HG03571 (cell line): ENCODE data around the gene C16orf90.
"Not testable (repeated sequence)": the region's sequence is repeated elsewhere in the genome, so short reads cannot be mapped to it uniquely, and the experiment has no call there.

Experiments used
- ATAC-seq: cut with Tn5 transposase; IDR thresholded peaks from one replicate; pipeline ENCODE4 v1.9.1; 2021; ENCODE audit not compliant: unreplicated experiment

The C16orf90 gene, protein sequence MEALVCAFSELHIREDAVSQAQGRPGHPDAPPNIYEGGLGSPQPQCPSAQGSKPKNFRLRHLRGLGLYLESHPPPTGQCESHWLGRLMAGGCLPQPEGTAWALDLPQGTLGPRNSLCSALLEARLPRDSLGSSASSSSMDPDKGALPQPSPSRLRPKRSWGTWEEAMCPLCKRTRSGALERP

DNA sequence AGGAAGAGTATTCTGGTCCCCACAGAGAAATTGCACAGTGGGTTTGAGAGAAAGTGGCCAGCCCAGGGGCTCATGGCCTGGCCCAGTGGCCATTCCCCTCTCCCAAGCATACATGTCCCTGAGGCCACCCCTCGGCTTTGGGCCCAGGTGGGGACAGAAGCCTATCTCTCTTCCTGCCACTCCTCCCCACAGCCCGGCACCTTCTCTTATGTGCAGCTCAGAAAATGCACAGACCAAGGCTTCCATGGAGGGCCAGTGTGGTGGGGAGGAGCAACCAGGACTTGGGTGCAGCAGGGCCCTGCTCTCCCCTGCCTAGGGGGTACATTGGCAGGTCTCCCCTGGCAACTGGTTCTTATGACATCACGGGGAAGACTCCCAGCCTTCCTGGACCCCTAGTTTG is at the start of gene C16orf90:
Gene C16orf90, minus strand, starts transcription at position 314 of the 400 bp plus-strand sequence. Its CDS starts 68 bp downstream, at position 246.
- ATAC-seq: no peak

DNA sequence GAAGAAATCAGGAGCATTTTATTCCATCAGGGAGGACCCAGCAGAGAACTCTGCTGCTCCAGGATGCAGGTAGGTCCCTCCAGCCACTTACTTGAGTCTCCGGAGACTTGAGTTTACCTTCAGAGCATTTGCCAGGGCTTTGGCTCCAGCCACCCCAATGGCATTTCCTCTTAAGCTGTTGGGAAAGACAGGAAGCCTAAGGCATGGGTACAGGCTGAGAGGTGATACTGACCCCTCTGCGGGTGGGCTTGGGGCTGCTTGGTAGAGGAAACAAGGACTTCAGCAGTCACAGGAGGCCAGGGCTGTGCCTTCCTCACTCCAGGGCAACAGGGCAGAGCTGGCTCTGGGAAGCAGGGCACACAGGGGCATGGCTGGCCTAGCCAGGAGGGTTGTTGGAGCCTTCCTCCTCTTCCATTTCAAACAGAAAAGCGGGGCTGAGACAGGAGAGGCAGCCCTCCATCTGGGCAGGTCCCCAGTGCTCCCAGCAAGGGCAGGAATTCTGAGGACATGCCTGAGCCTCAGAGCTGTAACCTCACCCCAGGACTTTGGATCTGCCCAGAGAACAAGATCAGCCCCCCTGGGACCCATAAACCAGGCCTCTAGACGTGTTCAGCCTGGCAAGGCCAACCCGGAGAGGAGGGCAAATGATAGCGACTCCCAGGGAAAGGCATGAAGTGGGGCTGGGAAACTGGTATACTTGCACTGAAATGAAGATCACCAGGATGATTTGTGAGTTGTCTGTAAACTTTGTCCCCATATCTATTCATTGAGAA is 47.5 kb upstream of the C16orf90 start:
- no peak for ATAC-seq

DNA sequence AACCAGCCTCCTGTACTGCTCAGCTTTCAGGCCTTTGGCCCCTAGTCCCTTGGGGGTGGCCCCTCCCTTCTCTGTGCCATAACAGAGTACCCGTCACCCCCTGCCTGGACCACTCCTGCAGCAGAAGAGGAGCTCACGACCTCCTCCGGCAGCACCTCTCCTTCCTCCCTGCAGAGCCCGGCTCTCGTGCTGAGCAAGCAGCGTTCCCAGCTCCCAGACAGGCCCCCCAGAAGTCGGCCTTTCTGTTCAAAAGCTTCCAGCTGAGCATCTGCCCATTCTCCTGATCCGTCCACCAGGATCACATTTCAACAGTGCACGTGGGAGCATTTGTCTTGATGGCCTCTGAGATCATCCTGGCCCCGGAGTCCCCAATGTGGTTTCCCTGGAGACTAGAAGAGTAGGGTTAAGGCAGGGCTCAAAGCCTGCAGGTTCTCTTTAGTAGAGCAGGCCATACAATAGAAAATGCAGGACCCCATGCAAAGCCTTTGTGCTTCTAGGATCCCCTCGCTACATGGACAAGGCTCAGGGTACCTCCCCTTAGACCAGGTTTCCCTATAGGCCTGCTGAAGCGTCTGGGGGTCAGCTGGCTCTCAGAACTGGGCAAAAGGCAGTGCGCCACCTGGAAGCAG is 46.4 kb upstream of the C16orf90 start:
- no peak for ATAC-seq

DNA sequence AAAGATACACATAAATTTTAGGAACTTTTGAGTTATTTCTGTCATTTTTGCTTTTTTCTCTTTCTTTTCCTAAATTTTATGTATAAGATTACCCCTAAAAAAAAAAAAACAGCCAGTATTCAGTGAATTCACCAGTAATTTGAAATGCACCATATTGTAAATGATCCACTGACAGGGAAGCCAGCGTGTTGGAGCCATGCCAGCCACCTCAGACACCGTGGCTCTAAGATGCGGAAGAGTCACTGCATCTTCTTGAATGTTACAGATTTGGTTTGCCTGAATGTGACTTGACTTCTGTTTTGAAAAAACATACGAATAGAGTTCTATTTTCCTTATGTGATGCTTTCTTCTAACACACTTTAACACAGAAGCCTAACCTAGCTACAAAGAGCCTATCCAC is 42.9 kb upstream of the C16orf90 start:
- ATAC-seq: no peak

DNA sequence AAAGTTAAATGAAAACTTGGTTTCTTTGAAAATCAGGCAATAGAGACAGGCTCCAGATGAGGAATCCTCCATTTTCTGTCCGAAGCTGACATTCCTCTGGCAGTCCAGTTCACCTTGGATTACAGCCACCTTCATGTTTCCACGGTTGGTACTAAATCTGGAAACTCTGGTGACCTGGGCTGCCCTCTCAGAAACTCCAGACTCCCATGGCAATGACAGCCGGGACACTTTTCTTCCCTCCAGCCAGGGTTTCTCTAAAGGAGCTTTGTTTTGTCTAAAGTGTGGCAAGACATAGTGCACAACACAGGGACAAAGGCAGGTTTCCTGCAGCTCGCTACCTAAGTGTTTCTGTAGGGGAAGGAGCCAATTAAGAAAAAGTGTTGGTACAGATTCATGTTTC is 41.6 kb upstream of the C16orf90 start:
- ATAC-seq: no peak

DNA sequence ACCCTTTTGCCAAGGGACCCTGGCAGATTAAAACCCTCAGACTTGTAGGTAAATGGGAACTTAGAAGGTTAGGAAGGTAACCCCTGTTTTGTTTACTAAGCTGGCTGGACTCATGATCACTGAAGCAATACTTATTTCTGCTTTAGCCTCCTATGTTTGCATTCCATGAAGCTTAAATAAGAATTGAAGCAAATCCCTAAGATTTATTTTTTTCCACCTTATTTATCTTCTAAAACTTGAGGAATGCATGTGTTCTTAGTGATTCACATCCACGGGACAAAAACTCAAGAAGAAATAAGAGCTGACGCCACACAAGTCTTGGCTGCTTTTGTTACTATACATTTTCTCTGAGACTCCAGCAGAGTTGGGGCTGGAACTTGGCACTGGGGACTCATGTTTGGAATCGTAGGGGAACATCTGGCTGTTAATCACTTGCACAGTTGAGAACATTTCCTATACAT is 41.0 kb upstream of the C16orf90 start:
- ATAC-seq: no peak

DNA sequence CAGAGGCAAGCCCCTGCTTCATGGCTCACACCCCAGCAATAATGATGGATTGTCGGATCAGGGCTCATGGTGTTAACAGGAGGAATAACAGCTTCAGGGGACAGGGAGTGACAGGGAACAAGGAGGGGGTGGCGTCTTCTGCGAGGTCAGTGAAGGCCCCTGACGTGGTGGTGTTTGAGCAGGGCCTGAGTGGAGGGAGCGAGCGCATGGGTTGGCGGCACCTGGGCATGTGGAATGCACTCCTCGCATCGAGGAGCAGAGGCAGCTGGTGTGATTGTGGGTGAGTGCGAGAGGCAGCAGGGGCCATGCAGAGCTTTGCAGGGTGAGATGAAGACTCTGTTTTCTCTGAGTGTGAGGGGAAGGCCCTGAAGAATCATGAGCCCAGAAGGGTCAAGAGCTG is 38.8 kb upstream of the C16orf90 start:
- ATAC-seq: no peak

DNA sequence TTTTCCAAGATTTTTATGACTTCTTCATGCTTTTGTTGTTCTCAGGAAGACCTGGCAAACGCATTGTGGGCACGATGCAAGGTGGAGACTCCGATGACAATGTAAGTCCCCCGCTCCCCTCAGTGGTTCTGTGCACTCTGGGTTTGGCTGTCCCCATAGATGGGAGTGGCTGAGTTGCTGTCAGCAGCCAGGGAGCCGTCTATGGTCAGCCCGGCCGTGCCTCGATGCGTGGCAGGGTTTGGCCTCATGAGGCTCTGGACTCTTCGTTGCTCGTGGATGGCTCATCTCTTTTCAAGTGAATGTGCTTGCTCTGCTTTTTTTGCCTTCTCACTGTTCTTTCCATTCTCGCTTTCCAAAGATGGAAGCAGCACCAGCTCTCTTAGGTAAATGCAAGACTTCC is 37.5 kb upstream of the C16orf90 start:
- ATAC-seq: no peak

DNA sequence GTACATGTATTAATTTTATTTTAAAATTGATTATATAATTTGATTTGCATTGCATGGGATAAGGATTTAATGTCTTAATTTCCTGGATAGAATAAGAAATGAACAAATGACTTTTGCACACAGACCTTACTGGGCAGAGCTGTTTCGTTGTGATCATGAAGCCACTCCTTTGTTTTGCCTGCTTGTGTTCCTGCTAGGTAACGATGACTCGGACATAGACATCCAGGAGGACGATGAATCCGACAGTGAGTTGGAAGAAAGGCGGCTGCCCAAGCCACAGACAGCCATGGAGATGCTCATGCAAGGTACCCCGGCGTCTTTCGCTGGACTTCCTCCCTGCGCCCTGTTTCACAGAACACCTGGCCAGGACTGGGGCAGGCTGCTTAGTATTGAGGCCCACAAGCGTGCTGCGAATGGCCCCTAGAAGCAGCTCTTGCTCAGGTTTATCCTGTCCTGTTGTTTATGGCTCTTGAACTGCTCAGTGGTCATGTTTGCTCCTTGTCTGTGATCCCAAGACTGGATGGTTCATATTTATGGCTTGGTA is 35.2 kb upstream of the C16orf90 start:
- no peak for ATAC-seq

DNA sequence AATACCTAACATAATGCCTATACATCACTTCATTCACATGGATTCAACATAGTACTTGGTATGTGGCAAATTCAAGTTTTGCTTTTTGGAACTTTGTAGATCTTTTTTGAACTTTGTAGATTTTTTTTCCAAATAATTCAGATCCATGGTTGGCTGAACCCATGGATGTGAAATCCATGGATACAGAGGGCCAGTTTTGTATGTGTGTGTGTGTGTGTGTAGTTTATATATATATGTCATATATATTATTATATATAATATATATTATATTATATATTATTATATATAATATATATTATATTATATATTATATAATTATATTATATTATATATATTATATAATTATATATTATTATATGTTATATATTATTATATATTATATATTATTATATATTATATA is 33.9 kb upstream of the C16orf90 start:
- ATAC-seq: no peak

DNA sequence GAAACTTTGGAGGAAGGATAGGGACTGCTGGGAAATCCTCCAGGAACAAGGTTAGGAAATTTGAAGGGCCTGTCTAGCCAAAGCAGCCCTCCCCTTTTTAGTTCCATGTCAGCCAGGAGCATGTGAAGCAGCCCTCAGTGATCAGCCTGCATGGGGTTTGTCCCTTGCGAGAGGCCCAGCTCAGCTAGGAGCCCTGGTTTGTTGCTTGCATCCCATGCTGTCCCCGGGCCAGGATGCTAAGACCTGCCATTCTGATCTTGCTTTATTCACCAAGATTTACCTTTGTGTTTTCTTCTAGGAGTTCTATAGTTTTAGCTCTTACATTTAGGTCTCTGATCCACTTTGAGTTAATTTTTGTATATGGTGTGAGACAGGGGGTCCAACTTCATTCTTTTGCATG is 33.1 kb upstream of the C16orf90 start:
- no peak for ATAC-seq

DNA sequence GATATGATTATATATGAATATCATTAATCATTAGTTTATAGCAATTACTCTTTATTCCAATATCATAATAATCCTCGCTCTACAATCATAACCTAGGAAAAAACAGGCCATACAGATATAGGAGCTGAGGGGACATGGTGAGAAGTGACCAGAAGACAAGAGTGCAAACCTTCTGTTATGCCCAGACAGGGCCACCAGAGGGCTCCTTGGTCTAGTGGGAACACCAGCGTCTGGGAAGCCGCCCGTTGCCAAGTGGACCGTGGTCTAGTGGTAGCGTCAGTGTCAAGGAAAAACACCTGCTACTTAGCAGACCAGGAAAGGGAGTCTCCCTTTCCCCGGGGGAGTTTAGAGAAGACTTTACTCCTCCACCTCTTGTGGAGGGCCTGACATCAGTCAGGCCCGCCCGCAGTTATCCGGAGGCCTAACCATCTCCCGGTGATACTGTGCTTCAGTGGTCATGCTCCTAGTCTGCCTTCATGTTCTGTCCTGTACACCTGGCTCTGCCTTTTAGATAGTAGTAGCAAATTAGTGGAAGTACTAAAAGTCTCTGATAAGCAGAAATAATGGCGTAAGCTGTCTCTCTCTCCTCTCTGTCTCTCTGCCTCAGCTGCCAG is 32.0 kb upstream of the C16orf90 start:
- ATAC-seq: not testable (repeated sequence)

DNA sequence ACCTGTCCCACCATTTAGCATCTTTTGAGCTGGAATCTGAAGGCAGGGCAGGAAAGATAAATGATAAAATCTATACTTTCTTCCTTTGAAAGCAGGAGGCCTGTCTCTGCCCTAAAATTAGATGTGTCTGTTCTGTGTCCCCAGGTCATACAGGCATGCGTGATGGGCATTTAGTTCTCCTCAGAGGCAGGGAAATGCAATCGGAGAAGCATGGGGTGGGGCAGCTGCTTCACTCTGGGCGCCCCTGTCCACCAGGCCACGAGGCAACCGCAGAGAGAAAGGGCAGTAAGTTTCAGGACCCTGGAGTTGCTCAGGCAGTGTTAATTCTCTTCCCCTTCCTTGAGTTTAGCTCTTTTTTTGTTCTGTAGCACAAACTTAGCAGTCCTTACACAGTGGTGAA is 30.7 kb upstream of the C16orf90 start:
- ATAC-seq: no peak

DNA sequence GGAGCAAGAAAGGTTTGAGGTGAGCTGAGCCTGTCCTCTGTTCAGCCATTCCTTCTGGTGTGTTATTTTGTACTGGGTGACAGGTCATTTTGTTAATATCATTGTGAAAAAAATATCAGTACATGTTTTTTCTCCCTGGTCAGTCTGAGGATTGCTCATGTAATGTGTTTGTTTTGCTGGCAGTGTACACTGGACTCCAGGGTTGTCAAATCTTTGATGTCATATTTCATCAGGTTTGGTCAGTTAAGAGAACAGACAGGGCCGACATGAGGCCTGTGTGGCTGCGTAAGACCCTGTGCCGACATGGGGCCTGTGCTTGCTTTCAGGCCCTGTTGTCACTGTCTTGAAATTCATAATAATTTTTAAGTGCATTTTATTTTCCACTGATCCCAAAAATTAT is 28.0 kb upstream of the C16orf90 start:
- no peak for ATAC-seq

DNA sequence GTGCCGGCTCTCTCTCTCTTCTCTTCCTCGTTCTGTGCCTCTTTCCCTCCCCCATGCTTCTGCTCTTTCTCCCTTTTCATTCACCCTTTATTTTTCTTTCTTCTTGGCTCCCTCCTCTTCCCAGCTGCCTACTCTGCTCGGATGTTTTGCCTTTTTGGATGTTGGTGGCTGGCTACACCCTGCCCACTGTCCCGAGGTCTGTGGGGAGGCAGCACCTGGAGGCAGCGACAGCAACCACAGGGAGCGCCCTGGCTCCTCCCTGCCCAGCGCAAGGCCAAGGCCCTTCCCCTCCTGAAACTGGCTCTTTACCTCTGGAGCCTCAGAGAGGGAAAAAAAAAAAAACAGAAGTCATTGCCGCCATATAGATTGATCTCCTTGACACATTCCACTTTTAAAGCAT is 25.6 kb upstream of the C16orf90 start:
- ATAC-seq: no peak

DNA sequence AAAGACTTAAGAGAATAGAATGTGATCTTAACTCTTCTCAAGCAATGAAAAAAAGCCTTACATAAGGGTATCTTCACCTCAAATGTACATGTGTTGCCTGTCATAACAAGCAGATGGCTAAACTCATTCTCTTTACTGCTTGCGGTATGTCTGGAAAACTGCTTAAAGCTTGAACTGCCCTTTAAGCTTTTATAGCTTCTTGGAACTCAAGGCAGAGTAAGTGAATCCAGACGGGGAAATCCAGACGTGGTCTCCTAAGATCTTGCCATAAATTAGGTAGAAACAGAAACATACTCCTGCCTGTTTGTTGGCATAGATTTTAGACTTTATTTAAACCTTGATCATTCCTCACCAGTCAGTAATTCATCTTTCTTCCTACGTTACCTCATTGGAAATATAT is 25.1 kb upstream of the C16orf90 start:
- ATAC-seq: no peak

DNA sequence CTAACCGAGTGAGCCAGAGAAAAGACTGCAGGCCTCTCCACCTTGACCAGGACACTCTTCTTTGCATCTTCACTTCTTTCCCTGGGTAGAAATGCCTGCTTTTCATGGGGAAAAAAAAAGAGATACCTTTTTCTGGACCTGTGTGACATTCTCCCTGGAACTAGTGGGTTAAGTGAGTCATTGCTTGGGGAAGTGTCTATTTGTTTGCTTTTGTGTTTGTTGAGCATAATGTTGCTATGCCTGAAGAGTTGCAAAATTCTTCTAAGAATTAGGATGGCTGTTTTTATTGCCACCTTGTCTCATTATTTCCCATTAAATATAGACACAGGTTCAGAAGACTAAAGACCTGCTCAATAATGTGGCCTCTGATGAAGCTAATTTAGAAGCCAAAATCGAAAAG is 24.3 kb upstream of the C16orf90 start:
- ATAC-seq: no peak

DNA sequence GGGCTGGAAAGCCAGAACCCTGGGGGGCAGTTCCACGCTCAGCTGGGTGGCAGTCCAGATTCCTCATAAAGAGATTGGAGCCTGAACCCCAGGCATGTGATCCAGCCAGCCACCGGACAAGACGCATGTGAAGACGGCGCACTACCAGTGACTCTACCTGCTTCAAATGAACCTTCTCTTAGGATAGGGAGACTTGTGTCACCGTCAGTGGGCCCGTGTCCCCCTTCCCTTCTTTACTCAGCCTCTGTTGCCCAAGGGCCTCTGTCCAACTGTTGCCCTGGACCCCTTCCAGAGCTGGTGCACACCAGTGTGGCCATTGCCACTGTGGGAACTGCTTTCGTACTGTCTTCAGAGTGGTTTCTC is 23.7 kb upstream of the C16orf90 start:
- ATAC-seq: no peak

DNA sequence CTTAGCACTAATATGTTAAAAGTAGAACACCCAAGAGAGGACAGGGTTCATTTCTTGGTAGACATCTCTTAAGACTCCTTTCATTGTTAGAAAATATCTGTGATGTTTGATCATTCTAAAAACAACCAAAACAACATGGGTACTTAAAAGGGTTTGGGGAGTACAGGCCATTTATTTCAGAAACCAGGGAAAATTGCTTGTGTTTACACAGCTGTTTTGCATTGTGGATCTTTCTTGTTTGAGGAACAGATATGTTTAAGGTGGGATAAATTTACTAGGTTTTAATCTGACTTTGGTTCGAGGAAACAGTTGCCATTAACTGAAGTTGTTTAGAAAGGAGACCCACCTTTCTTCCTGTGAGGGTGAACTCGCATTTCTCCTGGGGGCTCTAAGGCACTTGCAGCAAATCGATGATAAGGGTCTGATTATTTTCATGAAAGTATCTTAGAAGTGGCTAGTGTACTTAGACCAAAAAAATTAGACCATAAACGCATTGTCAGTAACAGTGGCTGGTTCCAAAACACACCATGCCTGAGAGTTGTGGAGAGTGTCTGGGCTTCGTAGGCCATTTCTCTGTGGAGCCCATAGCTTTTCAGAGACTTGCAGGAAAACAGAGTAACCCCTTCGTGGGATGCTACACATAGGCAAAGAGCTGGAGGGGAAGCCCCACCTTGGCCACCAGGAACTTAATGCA is 23.1 kb upstream of the C16orf90 start:
- ATAC-seq: no peak

DNA sequence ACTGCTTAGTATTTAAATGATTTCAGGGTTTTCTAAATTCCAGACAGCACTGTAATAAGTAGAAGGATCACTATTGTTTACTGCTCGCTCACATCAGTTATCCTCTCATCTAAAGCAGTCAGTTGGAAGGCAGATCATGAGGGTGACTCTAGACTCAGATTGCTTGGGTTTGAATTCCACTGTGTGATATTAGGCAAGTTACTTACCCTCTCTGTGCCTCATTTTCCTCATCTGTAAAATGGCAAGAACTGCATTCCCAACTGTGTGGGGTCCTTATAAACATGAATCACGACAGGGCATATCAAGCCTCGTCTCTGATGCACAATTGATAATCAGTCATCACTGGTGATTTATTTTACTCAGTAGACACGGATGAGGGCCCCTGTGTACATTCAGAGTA is 20.6 kb upstream of the C16orf90 start:
- ATAC-seq: no peak

DNA sequence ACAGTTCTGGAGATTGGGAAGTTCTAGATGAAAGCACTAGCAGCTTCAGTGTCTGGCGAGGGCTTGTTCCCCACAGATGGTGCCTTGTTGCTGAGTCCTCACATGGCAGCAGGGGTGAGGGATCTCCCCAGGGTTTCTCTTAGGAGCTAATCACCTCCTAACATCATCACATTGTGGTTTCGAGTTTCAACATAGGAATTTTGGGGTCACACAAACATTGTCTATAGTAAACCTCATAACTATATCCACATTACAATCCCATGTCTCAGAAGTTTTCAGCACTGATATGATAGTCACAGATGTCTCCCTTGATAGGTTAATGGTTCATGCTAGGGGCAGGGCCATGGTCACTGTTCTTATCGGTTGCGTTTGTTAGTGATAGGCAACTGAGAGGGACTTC is 19.3 kb upstream of the C16orf90 start:
- ATAC-seq: no peak
